Prostate gland (tissue), 2 donors: ENCODE measurements around the gene ZNF396. TPM values are rescaled to one million over a fixed set of nuclear protein-coding genes. Genes with fewer than 3 reads are reported as not detected.

Experiments used
- DNase-seq: peaks from one replicate; pipeline ENCODE4 v3.0.0-alpha.2; 2019; ENCODE audit warnings: low spot score
- H3K27ac ChIP-seq, 2 donors: fragments of 200-600 bp; sonication (generic); 2 replicates each; pipeline ENCODE4 v1.5.1; 2017 to 2019
- H3K27me3 ChIP-seq: fragments of 200-600 bp; sonication (generic); replicated peaks from 2 replicates; pipeline ENCODE4 v1.5.1; 2019; ENCODE audit not compliant: insufficient read depth
- H3K36me3 ChIP-seq, 2 donors: fragments of 200-600 bp; sonication (generic); 1 replicate in 1 of 2; 2 replicates in 1 of 2; pipeline versions ENCODE4 v1.5.1 to v1.8.1; 2017 to 2019
- H3K4me1 ChIP-seq: fragments of 200-600 bp; sonication (generic); replicated peaks from 2 replicates; pipeline ENCODE4 v1.5.1; 2019
- H3K4me3 ChIP-seq, 2 donors: fragments of 200-600 bp; sonication (generic); 2 replicates each; pipeline ENCODE4 v1.5.1; 2017 to 2019
- H3K9me3 ChIP-seq: fragments of 200-600 bp; sonication (generic); 2 replicates; pipeline ENCODE4 v1.5.1; 2017
- CTCF ChIP-seq, 4 experiments: fragments of 200-600 bp in 2 of 4; fragments of 450-650 bp in 2 of 4; sonication (generic) in 2 of 4; IDR thresholded peaks; 1 replicate in 3 of 4; 2 replicates in 1 of 4; pipeline ENCODE4 v1.5.1; 2016 to 2019; ENCODE audit warnings: antibody characterized with exemption in 4 of 4, mild to moderate bottlenecking in 2 of 4, moderate library complexity in 2 of 4
- POLR2A ChIP-seq: fragments of 450-650 bp; IDR thresholded peaks from one replicate; pipeline ENCODE4 v1.6.1; 2016; ENCODE audit warnings: antibody characterized with exemption, mild to moderate bottlenecking
- POLR2AphosphoS5 ChIP-seq: sonication (generic); formaldehyde crosslinking; IDR thresholded peaks from one replicate; pipeline ENCODE4 v1.6.1; 2017; ENCODE audit warnings: antibody characterized with exemption
- WGBS: methylation state at CpG from one replicate; pipeline ENCODE4 v1.1.5; 2018; 5-methylcytosine and 5-hydroxymethylcytosine counted together
- intact Hi-C: fragments of 100-400 bp; cut with DNase I; formaldehyde crosslinking; loops from one replicate; pipeline ENCODE4 v1.14.2; 2022
- total RNA-seq, 2 donors: library from RNA; depleted of rRNA; stranded (reverse); fragments of >200 nt; gene quantifications; one replicate each; pipeline ENCODE4 v1.1.0, GENCODE V29; 2016

ZNF396 gene
- total RNA-seq, 2 donors from 2014 or later, result 1.6 to 3.9 TPM

DNA sequence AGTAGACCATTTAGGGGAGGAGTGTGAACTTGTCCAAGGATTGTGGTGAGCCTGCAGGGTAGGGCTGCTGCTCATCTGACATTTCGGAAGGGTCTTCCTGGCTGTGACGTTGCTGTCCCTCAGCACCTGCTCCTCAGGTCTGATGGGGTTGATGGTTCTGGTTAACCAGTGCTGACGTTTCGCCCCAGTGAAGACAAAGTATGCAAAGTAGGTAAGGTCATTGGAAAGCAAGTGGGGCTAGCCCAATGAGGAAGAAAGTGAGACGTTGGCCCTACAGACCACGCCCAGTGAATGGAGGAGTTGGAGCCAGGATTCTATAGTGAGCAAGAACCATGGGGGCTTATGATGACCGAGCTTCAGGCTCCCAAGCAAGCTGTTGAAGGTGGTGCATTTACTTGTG, 33.4 kb upstream of the ZNF396 start:
- 79% methylated on average over 7 of the region's 7 CpGs for WGBS
- no peaks in the 10 kb centered on the region for H3K36me3 ChIP-seq
- intact Hi-C loops, result no loop called here
- no peak overlapping the region for H3K27ac ChIP-seq
- H3K4me3 ChIP-seq, result no peak overlapping the region
- H3K27me3 ChIP-seq, result no peaks in the 10 kb centered on the region
- no peaks in the 10 kb centered on the region for H3K9me3 ChIP-seq
- no peaks in the 10 kb centered on the region for H3K4me1 ChIP-seq
- TF ChIP-seq POLR2A (no peak), POLR2AphosphoS5 (no peak), CTCF (IDR thresholded peaks at IDR 0.05) (no peak)
- DNase-seq, result no peak

GRCh38 chr18:35409911-35410310, 32.8 kb upstream of the ZNF396 start:
- TF ChIP-seq POLR2A, result no peak
- no peak for TF ChIP-seq POLR2AphosphoS5
- intact Hi-C loops, result loop anchor here (10.0 kb wide), 1 partner anchor 345 kb away; no protein-coding TSS in a partner anchor
- H3K27me3 ChIP-seq, result no peaks in the 10 kb centered on the region
- WGBS, result 71% methylated on average over 3 of the region's 3 CpGs
- H3K4me3 ChIP-seq, result no peak overlapping the region
- H3K4me1 ChIP-seq, result no peaks in the 10 kb centered on the region
- no peaks in the 10 kb centered on the region for H3K36me3 ChIP-seq
- no peaks in the 10 kb centered on the region for H3K9me3 ChIP-seq
- no peak for DNase-seq
- H3K27ac ChIP-seq, result no peak overlapping the region

DNA sequence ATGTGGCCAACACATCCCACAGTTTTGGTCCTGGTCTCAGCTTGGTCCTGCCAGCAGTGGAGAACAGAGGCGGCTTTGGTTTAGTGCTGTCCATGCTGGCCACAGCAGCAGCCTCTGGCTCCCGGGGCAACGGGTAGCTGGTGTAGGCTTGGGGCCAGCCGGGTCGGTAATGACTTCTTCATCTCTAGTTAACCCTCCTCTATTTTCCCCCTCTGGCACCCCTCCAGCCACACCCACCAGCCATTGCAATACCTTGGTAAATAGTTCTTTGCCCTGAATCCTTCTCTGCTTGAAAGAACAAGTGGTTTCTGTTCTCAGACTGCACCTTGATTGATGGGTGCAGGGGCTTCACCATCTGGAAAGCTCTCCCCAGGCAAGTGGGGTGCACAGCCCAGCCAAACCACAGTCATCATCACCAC, 31.7 kb upstream of the ZNF396 start:
- intact Hi-C loops, result loop anchor here (10.0 kb wide), 1 partner anchor 346 kb away; no protein-coding TSS in a partner anchor
- no peaks in the 10 kb centered on the region for H3K4me1 ChIP-seq
- no peaks in the 10 kb centered on the region for H3K27me3 ChIP-seq
- no peak overlapping the region for H3K4me3 ChIP-seq
- TF ChIP-seq POLR2A, result no peak
- no peak for TF ChIP-seq CTCF (IDR thresholded peaks at IDR 0.05)
- no peak for TF ChIP-seq POLR2AphosphoS5
- H3K36me3 ChIP-seq, result no peaks in the 10 kb centered on the region
- 75% methylated on average over 5 of the region's 5 CpGs for WGBS
- H3K9me3 ChIP-seq, result no peaks in the 10 kb centered on the region
- no peak for DNase-seq
- H3K27ac ChIP-seq, result no peak overlapping the region

GRCh38 chr18:35407871-35408481, 30.8 kb upstream of the ZNF396 start:
- H3K36me3 ChIP-seq, result no peaks in the 10 kb centered on the region
- TF ChIP-seq CTCF (IDR thresholded peaks at IDR 0.05) (peak; percentile 35 to 75 (median 71)), POLR2AphosphoS5 (peak; percentile 37), POLR2A (no peak)
- H3K4me3 ChIP-seq, result no peak overlapping the region
- no peaks in the 10 kb centered on the region for H3K4me1 ChIP-seq
- intact Hi-C loops, result loop anchor here (10.0 kb wide), 1 partner anchor 347 kb away; no protein-coding TSS in a partner anchor
- DNase-seq, result peak; percentile 51
- no peaks in the 10 kb centered on the region for H3K27me3 ChIP-seq
- no peak overlapping the region for H3K27ac ChIP-seq
- H3K9me3 ChIP-seq, result no peaks in the 10 kb centered on the region
- WGBS, result 36% methylated on average over 5 of the region's 5 CpGs

- TF ChIP-seq POLR2AphosphoS5 (no peak), POLR2A (no peak), CTCF (IDR thresholded peaks at IDR 0.05) (no peak)
- no peak overlapping the region for H3K27ac ChIP-seq
- 68% methylated on average over 6 of the region's 6 CpGs for WGBS
- H3K9me3 ChIP-seq, result no peaks in the 10 kb centered on the region
- no peaks in the 10 kb centered on the region for H3K4me1 ChIP-seq
- H3K4me3 ChIP-seq, result no peak overlapping the region
- H3K36me3 ChIP-seq, result no peaks in the 10 kb centered on the region
- no peak for DNase-seq
- no peaks in the 10 kb centered on the region for H3K27me3 ChIP-seq
- intact Hi-C loops, result loop anchor here (10.0 kb wide), 1 partner anchor 348 kb away; no protein-coding TSS in a partner anchor
Observed at GRCh38 chr18:35406666-35407065, 29.5 kb upstream of the ZNF396 start.
